Ectodermal cell (in vitro differentiated cells): ENCODE results near the gene GLTPD2.

Experiments
- H3K27ac ChIP-seq: 2 replicates; pipeline ENCODE4 v1.7.0; 2013; ENCODE audit warnings: mild to moderate bottlenecking, low read depth, low read length; ENCODE audit not compliant: insufficient read depth, poor library complexity, severe bottlenecking
- H3K27me3 ChIP-seq: 2 replicates; pipeline ENCODE4 v1.7.0; 2013; ENCODE audit warnings: mild to moderate bottlenecking, low read length; ENCODE audit not compliant: insufficient read depth, control insufficient read depth, poor library complexity, severe bottlenecking
- H3K36me3 ChIP-seq: one replicate; pipeline ENCODE4 v1.7.0; 2013; ENCODE audit warnings: low read length; ENCODE audit not compliant: control insufficient read depth, insufficient read depth
- H3K4me1 ChIP-seq: one replicate; pipeline ENCODE4 v1.7.0; 2013; ENCODE audit warnings: low read length; ENCODE audit not compliant: control insufficient read depth, insufficient read depth
- H3K4me3 ChIP-seq: 2 replicates; pipeline ENCODE4 v1.7.0; 2013; ENCODE audit warnings: low read depth, low read length, control low read depth; ENCODE audit not compliant: insufficient read depth
- H3K9me3 ChIP-seq: 2 replicates; pipeline ENCODE4 v1.7.0; 2013; ENCODE audit warnings: mild to moderate bottlenecking, low read length, moderate library complexity; ENCODE audit not compliant: control insufficient read depth
- WGBS, 2 experiments: methylation state at CpG; one replicate each; pipeline ENCODE4 v1.1.7; 2013; ENCODE audit warnings: missing lambda C conversion rate in 2 of 2; 5-methylcytosine and 5-hydroxymethylcytosine counted together

Gene GLTPD2

GRCh38 chr17:4768298-4768697 lies 20.5 kb upstream of the GLTPD2 start:
- 90% methylated on average over 6 of the region's 6 CpGs for WGBS, 2 experiments
- Histone ChIP-seq H3K27ac (no peak overlapping the region), H3K4me1 (no peaks in the 10 kb centered on the region), H3K4me3 (no peak overlapping the region), H3K27me3 (no peaks in the 10 kb centered on the region), H3K9me3 (no peaks in the 10 kb centered on the region), H3K36me3 (no peaks in the 10 kb centered on the region)

GRCh38 chr17:4769628-4770027 lies 19.1 kb upstream of the GLTPD2 start:
- Histone ChIP-seq H3K4me1 (no peaks in the 10 kb centered on the region), H3K27me3 (no peaks in the 10 kb centered on the region), H3K9me3 (no peaks in the 10 kb centered on the region), H3K4me3 (no peak overlapping the region), H3K36me3 (no peaks in the 10 kb centered on the region), H3K27ac (no peak overlapping the region)
- whole genome bisulfite sequencing, 2 experiments, result 98 to 99% methylated on average over 2 of the region's 2 CpGs

GRCh38 chr17:4771519-4772234 lies 17.1 kb upstream of the GLTPD2 start, which contains the start of gene TM4SF5:
TSS of gene TM4SF5 (plus strand) at chr17:4771886. CDS start at chr17:4771923, 37 bp downstream.
- no peak within 1 kb of the TSS for H3K4me3 ChIP-seq
- no peaks in the 10 kb centered on the region for H3K36me3 ChIP-seq
- no peaks in the 10 kb centered on the region for H3K9me3 ChIP-seq
- 85 to 87% methylated on average over 13 of the region's 13 CpGs for WGBS, 2 experiments
- H3K27me3 ChIP-seq, result no peaks in the 10 kb centered on the region
- no peaks in the 10 kb centered on the region for H3K4me1 ChIP-seq
- H3K27ac ChIP-seq, result no peak within 1 kb of the TSS

GRCh38 chr17:4772235-4772613 lies 16.5 kb upstream of the GLTPD2 start:
- Histone ChIP-seq H3K9me3 (no peaks in the 10 kb centered on the region), H3K4me3 (no peak overlapping the region), H3K27me3 (no peaks in the 10 kb centered on the region), H3K4me1 (no peaks in the 10 kb centered on the region), H3K27ac (no peak overlapping the region), H3K36me3 (no peaks in the 10 kb centered on the region)
- WGBS, 2 experiments, result 82 to 85% methylated on average over 10 of the region's 10 CpGs

- Histone ChIP-seq H3K9me3 (no peaks in the 10 kb centered on the region), H3K4me3 (no peak overlapping the region), H3K36me3 (no peaks in the 10 kb centered on the region), H3K27me3 (peaks cover 10% of the 10 kb centered on the region), H3K4me1 (no peaks in the 10 kb centered on the region), H3K27ac (no peak overlapping the region)
- 86 to 91% methylated on average over 9 of the region's 9 CpGs for WGBS, 2 experiments
Measured at GRCh38 chr17:4777969-4778760, 10.6 kb upstream of the GLTPD2 start.

- WGBS, 2 experiments, result 86 to 87% methylated on average over 11 of the region's 11 CpGs
Measured at GRCh38 chr17:4780325-4780955, 8.3 kb upstream of the GLTPD2 start.

DNA sequence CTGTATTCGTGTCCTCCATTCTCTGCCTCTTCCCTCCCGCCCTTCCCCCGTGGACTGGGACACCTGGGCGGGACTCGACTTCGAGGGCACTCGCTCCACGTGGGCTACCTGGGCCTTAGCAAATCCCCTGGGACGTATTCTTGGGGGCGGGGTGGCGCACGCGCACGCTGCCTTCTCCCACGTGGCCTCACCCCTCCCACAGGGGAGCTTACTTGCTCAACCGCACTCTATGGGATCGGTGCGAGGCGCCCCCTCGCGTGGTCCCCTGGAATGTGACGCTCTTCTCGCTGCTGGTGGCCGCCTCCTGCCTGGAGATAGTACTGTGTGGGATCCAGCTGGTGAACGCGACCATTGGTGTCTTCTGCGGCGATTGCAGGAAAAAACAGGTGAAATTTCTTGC lies 6.1 kb upstream of the GLTPD2 start:
- 73 to 75% methylated on average over 28 of the region's 28 CpGs for WGBS, 2 experiments
- Histone ChIP-seq H3K4me3 (no peak overlapping the region), H3K27me3 (peaks cover 50% of the 10 kb centered on the region), H3K9me3 (no peaks in the 10 kb centered on the region), H3K36me3 (no peaks in the 10 kb centered on the region), H3K27ac (no peak overlapping the region), H3K4me1 (peaks cover 11% of the 10 kb centered on the region)

More at GRCh38 chr17:4780325-4780955, 8.3 kb upstream of the GLTPD2 start:
- Histone ChIP-seq H3K9me3 (no peaks in the 10 kb centered on the region), H3K4me3 (no peak overlapping the region), H3K4me1 (no peaks in the 10 kb centered on the region), H3K27me3 (peaks cover 28% of the 10 kb centered on the region), H3K36me3 (no peaks in the 10 kb centered on the region), H3K27ac (no peak overlapping the region)

DNA sequence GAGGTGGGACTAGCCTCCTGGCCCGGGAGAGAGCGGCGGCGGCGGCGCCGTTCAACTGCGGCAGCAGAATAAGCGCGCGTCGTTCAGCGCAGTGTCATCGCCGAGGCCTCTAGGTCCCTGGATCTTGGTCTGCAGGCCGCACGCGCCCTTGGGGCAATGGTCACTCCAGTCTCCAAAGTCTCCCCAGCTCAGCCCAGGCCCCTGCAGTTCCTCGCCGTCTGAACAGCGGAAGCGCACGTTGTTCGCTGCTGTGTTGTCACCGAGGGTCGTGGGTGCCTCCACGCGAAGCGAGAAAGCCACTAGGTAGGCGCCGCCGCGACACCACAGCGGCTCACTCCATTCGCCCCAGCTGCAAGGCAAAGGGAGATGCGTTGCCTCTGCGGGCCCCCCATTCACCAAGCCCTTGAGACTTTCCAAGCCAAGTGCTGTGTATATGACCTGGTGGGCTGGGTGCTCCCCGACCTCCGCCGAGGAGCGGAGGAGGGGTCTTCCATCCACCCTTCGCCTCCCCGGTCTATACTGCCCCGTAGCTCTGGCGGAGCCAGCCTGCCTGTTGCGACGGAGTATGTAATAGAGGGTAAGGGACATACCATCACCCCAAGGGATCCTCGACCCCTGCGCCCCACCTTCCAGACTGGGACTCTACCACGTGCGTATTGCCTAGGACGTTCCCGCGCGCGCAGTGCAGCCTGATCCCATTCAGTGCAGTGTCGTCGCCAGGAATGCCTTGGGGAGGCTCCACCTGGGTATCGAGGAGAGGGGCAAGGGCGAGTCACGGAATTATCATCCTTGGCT lies 3.3 kb upstream of the GLTPD2 start:
- Histone ChIP-seq H3K4me1 (peaks cover 20% of the 10 kb centered on the region), H3K9me3 (no peaks in the 10 kb centered on the region), H3K27ac (no peak overlapping the region), H3K27me3 (peaks cover 75% of the 10 kb centered on the region), H3K4me3 (no peak overlapping the region), H3K36me3 (no peaks in the 10 kb centered on the region)
- 84 to 85% methylated on average over 61 of the region's 61 CpGs for WGBS, 2 experiments

DNA sequence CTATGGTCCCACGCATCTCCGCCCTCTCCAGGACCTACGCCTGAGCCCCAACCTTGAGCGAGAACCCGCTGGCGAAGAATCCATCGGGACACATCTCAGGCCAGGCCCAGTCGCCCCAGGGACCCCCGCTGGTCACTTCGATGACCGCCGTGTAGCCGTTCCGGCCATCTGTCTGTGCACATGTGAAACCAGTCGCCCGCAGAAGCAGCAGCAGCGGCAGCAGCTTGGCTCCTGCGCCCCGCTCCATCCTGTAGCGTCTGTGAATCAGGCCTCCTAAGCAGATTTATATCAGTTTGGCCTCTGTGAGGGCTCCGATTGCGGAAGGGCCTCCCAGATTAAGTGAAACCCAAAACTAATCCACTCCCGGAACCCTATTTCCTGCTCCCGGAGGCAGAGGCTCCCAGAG lies 2.7 kb upstream of the GLTPD2 start, which contains the start of gene VMO1:
VMO1 (minus strand) TSS at position 259 of the 406 bp plus-strand sequence; CDS start at position 247, 12 bp downstream.
- H3K36me3 ChIP-seq, result no peaks in the 10 kb centered on the region
- 73 to 74% methylated on average over 24 of the region's 24 CpGs for WGBS, 2 experiments
- H3K4me3 ChIP-seq, result no peak within 1 kb of the TSS
- H3K27ac ChIP-seq, result no peak within 1 kb of the TSS
- H3K9me3 ChIP-seq, result no peaks in the 10 kb centered on the region
- H3K27me3 ChIP-seq, result peaks cover 81% of the 10 kb centered on the region
- peaks cover 20% of the 10 kb centered on the region for H3K4me1 ChIP-seq
